ENCODE measurements around the gene SLC2A9. TPM values are rescaled to one million over a fixed set of nuclear protein-coding genes. Genes with fewer than 3 reads are reported as not detected.
A peak's percentile ranks its signal among the peaks of the same experiment; 100 is the strongest.

SLC2A9 gene
- total RNA-seq, 1 donor from 2014 or later, result 3.1 TPM

DNA sequence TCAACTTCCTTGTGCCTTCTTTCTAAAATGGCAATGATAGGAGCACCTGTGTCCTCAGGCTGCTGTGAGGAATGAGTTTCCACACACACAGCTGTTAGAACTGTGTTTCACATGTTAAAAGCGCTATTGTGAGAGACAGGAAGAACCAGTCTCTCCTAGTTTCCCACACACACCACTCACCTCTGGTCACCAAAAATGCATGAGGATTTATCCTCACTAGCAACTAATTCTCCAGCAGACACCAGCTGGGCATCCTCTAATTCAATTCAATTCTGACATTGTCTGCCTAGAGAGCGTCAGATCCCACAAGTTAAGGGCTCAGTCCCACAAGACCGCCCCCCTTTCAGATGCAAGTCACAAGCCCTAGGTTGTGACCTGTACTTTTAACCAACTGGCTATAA lies 29.0 kb upstream of the SLC2A9 start:
- Mint-ChIP-seq H3K9me3 (ENCODE audit: low read depth) (no peaks in the 10 kb centered on the region), H3K27ac (peak overlapping the region; percentile 22), H3K27me3 (peaks cover 3% of the 10 kb centered on the region), H3K4me3 (ENCODE audit: low read depth) (no peak overlapping the region), H3K36me3 (ENCODE audit: insufficient read depth) (no peaks in the 10 kb centered on the region), H3K4me1 (ENCODE audit: low read depth) (peaks cover 24% of the 10 kb centered on the region)
- no peak for DNase-seq (ENCODE audit: low spot score, unreplicated experiment)
- no peak for TF ChIP-seq CTCF (IDR thresholded peaks at IDR 0.05; ENCODE audit: unreplicated experiment)

DNA sequence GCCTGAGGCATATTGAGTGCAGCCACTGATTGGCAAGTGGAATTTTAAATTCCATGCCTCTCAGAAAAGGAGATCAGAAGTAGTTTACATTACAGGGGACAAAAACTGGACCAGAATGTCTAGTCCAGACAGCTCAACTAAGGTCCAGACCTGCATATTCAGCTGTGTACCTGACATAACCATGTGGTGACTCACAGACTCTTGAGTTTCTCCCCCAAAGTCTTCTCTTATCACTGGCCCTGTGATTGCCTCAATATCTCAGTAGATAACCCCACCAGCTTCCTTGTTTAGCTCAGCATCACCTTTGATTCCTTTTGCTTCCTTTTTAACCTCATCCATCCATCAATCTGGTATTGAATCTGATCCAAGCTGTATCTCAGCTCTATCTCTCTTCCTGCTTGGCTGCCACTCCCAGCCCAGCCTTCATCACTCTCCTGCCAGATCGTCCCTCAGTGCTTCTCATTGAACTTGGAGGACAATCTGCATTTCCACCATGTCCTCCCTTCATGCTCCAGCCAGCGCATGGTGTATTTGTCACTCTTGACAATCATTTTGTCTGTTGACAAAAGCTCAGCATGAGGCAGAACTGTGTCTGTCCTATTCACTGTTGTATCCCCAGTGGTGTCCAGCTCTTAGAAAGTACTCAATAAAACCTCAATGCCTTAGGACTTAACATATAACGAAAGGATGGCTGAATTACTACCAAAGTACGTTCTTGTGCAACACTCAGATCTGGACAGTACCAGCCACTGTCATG lies 27.8 kb upstream of the SLC2A9 start:
- Mint-ChIP-seq H3K4me3 (ENCODE audit: low read depth) (no peak overlapping the region), H3K27me3 (peaks cover 3% of the 10 kb centered on the region), H3K27ac (no peak overlapping the region), H3K9me3 (ENCODE audit: low read depth) (no peaks in the 10 kb centered on the region), H3K4me1 (ENCODE audit: low read depth) (peaks cover 24% of the 10 kb centered on the region), H3K36me3 (ENCODE audit: insufficient read depth) (no peaks in the 10 kb centered on the region)
- DNase-seq (ENCODE audit: low spot score, unreplicated experiment), result no peak
- no peak for TF ChIP-seq CTCF (IDR thresholded peaks at IDR 0.05; ENCODE audit: unreplicated experiment)

DNA sequence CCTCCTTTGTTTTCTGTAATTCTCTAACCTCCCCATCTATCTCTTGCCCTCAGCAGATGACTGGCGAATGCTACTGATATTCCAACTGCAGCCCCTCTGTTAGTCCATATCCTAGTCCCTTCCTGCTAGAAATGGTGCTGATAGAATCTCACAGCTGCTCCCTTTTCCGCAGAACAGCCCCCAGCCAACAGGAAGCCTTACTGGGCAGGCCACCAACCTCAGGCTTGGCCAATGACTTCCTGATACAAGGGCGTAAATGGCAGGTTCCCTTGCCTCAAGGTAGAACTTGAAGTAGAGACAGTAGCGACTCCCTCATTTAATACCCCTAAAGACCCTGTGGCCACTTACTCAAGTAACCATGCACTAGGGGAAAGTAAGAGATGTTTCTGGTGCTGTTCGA lies 26.7 kb upstream of the SLC2A9 start:
- Mint-ChIP-seq H3K4me3 (ENCODE audit: low read depth) (no peak overlapping the region), H3K36me3 (ENCODE audit: insufficient read depth) (no peaks in the 10 kb centered on the region), H3K4me1 (ENCODE audit: low read depth) (peaks cover 22% of the 10 kb centered on the region), H3K27me3 (peaks cover 3% of the 10 kb centered on the region), H3K9me3 (ENCODE audit: low read depth) (no peaks in the 10 kb centered on the region), H3K27ac (no peak overlapping the region)
- no peak for TF ChIP-seq CTCF (IDR thresholded peaks at IDR 0.05; ENCODE audit: unreplicated experiment)
- DNase-seq (ENCODE audit: low spot score, unreplicated experiment), result no peak

GRCh38 chr4:10046471-10046870 lies 25.2 kb upstream of the SLC2A9 start:
- no peak for DNase-seq (ENCODE audit: low spot score, unreplicated experiment)
- Mint-ChIP-seq H3K27me3 (peaks cover under 1% of the 10 kb centered on the region), H3K9me3 (ENCODE audit: low read depth) (peaks cover 7% of the 10 kb centered on the region), H3K4me3 (ENCODE audit: low read depth) (no peak overlapping the region), H3K4me1 (ENCODE audit: low read depth) (peaks cover 17% of the 10 kb centered on the region), H3K27ac (no peak overlapping the region), H3K36me3 (ENCODE audit: insufficient read depth) (peaks cover 2% of the 10 kb centered on the region)
- TF ChIP-seq CTCF (IDR thresholded peaks at IDR 0.05; ENCODE audit: unreplicated experiment), result no peak

DNA sequence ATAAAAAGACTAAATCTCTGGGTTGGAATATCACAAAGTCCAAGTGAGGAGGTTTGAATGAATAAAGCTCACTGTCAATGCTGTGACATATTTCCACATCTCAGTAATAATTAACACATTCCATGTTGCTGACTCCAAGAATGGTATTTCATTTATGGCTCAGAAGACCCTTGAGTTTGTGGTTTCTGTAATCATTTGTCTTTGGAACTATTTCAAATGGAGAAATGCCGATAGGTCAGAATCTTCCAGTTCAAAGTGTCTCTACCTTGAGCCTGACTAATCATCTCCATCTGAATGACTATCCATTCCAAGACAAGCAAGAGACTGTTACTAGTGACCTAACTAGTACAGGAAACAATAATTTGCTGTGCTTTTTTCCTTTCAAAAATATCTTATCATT lies 24.2 kb upstream of the SLC2A9 start:
- Mint-ChIP-seq H3K4me3 (ENCODE audit: low read depth) (no peak overlapping the region), H3K9me3 (ENCODE audit: low read depth) (peaks cover 7% of the 10 kb centered on the region), H3K4me1 (ENCODE audit: low read depth) (peaks cover 13% of the 10 kb centered on the region), H3K27ac (no peak overlapping the region), H3K27me3 (no peaks in the 10 kb centered on the region), H3K36me3 (ENCODE audit: insufficient read depth) (peaks cover 2% of the 10 kb centered on the region)
- TF ChIP-seq CTCF (IDR thresholded peaks at IDR 0.05; ENCODE audit: unreplicated experiment), result no peak
- no peak for DNase-seq (ENCODE audit: low spot score, unreplicated experiment)

Data from progenitor cell of endocrine pancreas (in vitro differentiated cells).